ENCODE data around the gene GMPR. TPM values are rescaled to one million over a fixed set of nuclear protein-coding genes. Genes with fewer than 3 reads are reported as not detected.

Gene GMPR
- total RNA-seq, 1 donor from 2014 or later = 17.6 TPM

- TF ChIP-seq, protein P1, sequence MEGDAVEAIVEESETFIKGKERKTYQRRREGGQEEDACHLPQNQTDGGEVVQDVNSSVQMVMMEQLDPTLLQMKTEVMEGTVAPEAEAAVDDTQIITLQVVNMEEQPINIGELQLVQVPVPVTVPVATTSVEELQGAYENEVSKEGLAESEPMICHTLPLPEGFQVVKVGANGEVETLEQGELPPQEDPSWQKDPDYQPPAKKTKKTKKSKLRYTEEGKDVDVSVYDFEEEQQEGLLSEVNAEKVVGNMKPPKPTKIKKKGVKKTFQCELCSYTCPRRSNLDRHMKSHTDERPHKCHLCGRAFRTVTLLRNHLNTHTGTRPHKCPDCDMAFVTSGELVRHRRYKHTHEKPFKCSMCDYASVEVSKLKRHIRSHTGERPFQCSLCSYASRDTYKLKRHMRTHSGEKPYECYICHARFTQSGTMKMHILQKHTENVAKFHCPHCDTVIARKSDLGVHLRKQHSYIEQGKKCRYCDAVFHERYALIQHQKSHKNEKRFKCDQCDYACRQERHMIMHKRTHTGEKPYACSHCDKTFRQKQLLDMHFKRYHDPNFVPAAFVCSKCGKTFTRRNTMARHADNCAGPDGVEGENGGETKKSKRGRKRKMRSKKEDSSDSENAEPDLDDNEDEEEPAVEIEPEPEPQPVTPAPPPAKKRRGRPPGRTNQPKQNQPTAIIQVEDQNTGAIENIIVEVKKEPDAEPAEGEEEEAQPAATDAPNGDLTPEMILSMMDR (IDR thresholded peaks at IDR 0.05) = no peak
- Histone ChIP-seq H3K4me1 (peaks cover 15% of the 10 kb centered on the region), H3K36me3 (peaks cover 25% of the 10 kb centered on the region), H3K27me3 (no peaks in the 10 kb centered on the region), H3K4me3 (no peak overlapping the region), H3K27ac (no peak overlapping the region), H3K9me3 (no peaks in the 10 kb centered on the region)
- DNase-seq = no peak
- no peak for ATAC-seq
- intact Hi-C loops (cut with DNase I) = no loop called here
These were observed 90.8 kb downstream of the GMPR start for GRCh38 chr6:16329233-16329632.

DNA sequence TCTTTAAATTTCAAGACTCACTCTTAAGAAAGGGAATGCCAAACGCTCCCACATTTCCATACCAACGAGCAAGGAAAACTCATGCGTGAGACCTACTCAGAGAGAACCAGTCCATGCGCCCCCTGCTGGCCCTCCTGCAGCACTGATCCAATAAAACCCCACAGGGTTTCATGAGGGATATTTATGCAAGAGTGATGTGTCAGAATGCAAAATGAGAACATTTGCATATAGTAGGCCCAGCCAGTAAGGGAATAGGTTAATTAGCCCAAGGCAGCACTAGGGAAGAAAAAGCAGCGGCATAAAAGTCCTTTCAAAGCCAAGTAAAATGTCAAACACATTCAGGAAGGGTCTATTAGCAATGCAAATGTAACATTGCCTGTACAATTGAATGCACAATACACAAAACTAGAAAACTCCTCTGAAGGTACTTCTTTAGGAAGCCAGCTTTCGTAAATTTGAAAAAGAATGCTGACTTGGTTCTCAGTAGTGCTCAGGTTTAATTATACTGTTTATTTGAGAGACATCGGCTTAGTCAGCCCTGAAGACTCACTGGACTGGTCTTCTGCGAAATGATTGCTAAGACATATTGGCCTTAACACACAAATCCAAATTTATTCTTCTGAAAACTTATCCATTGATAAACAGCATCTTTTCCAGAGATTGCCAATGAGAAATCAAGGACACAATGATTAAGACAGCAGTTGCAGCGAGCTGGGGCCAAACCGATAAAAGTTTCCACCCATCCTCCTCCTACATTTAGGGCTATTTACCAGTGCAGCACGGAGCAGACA is 93.2 kb downstream of the GMPR start:
- H3K4me3 ChIP-seq = no peak overlapping the region
- H3K36me3 ChIP-seq = peaks cover 16% of the 10 kb centered on the region
- DNase-seq (peak; percentile 84), ATAC-seq (peak; percentile 85)
- H3K4me1 ChIP-seq = peaks cover 25% of the 10 kb centered on the region
- TF ChIP-seq, protein P1 (IDR thresholded peaks at IDR 0.05) = peak; percentile 94
- no peaks in the 10 kb centered on the region for H3K9me3 ChIP-seq
- intact Hi-C loops (cut with DNase I) = loop anchor here (10.0 kb wide), 1 partner anchor 433 kb away; the partner anchor contains the start of gene ATXN1
- no peaks in the 10 kb centered on the region for H3K27me3 ChIP-seq
- no peak overlapping the region for H3K27ac ChIP-seq

DNA sequence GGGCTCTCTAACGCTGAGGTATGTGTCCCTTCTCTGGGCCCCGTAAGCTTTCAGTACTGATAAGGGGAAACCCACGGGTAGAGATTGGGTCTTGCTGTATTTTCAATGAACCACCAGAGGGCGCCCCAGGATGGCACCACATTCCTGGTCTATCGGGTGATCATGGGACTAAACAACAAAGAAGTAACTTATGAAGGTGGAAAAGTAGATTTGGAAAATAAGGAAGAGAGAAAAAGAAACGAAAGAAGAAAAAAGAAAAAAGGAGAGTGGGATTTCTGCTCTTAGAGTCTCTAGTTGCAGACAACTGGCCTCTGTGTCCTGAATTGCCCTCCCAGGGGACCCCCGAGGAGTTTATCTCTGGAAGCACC is 93.8 kb downstream of the GMPR start:
- no peak overlapping the region for H3K27ac ChIP-seq
- intact Hi-C loops (cut with DNase I) = loop anchor here (10.0 kb wide), 1 partner anchor 433 kb away; the partner anchor contains the start of gene ATXN1

DNA sequence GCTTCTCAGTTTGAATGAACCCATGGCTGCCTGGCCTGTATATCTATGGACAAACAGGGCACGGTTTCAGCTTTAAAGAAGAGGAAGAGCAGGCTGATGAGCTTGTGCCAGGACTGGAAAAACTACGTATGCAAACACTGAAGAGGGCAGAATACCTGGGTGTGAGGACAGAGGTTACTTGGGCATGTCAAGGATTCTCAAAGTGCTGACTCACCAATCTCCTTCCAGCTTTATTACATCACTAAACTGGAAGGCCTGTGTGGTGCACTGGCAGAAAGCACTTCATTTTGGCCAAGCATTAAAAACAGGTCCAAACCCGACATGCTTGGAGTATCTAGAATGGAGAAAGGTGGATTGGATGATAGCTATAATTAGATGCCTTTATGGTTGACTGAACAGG is 95.2 kb downstream of the GMPR start:
- H3K4me3 ChIP-seq = no peak overlapping the region
- no peak overlapping the region for H3K27ac ChIP-seq
- H3K36me3 ChIP-seq = no peaks in the 10 kb centered on the region
- H3K9me3 ChIP-seq = no peaks in the 10 kb centered on the region
- ATAC-seq = peak; percentile 34
- intact Hi-C loops (cut with DNase I) = loop anchor here (10.0 kb wide), 1 partner anchor 431 kb away; the partner anchor contains the start of gene ATXN1
- TF ChIP-seq, protein P1 (IDR thresholded peaks at IDR 0.05) = no peak
- no peaks in the 10 kb centered on the region for H3K27me3 ChIP-seq
- H3K4me1 ChIP-seq = peaks cover 44% of the 10 kb centered on the region
- DNase-seq = no peak

More for the DNA sequence above, 93.8 kb downstream of the GMPR start:
- Histone ChIP-seq H3K4me1 (peaks cover 31% of the 10 kb centered on the region), H3K36me3 (peaks cover 10% of the 10 kb centered on the region), H3K27me3 (no peaks in the 10 kb centered on the region), H3K9me3 (no peaks in the 10 kb centered on the region), H3K4me3 (no peak overlapping the region)
- TF ChIP-seq, protein P1 (IDR thresholded peaks at IDR 0.05) = peak; percentile 94
- ATAC-seq (peak; percentile 91), DNase-seq (peak; percentile 74)

DNA sequence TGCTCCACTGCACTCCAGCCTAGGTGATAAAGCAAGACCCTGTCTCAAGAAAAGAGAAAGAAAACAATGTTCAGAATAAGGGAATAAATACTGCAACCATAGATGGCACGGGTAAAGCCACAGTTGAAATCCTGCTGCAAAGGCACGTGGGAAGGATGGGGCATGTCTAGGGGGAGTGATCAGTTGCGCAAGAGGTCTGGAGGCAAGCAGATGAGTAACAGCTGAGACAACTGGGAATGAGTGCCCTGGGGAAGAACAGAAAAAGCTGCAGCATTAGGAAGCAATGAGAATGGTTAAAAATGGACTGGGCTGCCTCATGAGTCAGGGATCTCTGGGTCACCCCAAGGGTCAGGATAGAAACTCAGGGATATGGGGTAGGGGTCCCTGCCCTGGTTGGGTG is 96.3 kb downstream of the GMPR start:
- Histone ChIP-seq H3K36me3 (no peaks in the 10 kb centered on the region), H3K4me3 (no peak overlapping the region), H3K4me1 (peaks cover 51% of the 10 kb centered on the region), H3K27ac (no peak overlapping the region), H3K9me3 (no peaks in the 10 kb centered on the region), H3K27me3 (no peaks in the 10 kb centered on the region)
- DNase-seq (no peak), ATAC-seq (peak; percentile 49)
- intact Hi-C loops (cut with DNase I) = loop anchor here (10.0 kb wide), 1 partner anchor 430 kb away; the partner anchor contains the start of gene ATXN1
- TF ChIP-seq, protein P1 (IDR thresholded peaks at IDR 0.05) = no peak

Data from upper lobe of right lung (tissue), 1 donor.